Measurements from ENCODE around the gene CDH23. TPM values are rescaled to one million over a fixed set of nuclear protein-coding genes. Genes with fewer than 3 reads are reported as not detected.

CDH23 gene
- polyA plus RNA-seq, 5 donors: 2.3 to 3.6 (median 3.1) TPM

DNA sequence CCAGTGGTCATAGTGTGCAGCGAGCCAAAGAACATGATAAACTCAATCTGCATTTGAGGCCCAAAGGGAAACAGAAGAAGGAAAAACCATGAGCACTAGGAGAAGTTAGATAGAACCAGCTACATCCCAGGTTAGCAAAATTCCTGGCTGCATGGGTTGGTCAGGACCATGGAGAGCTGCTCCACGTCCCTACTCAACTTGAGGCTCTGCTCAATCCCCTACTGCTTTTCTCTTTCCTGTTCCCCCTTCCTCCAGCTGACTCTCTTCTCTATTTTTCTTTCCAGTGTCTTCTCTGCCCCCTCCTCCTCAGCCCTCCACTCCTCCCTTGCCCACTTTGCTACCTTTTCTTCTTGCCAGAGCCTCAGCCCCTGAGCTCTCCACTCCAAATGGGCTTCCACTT, 398.5 kb downstream of the CDH23 start:
- DNase-seq: no peak

DNA sequence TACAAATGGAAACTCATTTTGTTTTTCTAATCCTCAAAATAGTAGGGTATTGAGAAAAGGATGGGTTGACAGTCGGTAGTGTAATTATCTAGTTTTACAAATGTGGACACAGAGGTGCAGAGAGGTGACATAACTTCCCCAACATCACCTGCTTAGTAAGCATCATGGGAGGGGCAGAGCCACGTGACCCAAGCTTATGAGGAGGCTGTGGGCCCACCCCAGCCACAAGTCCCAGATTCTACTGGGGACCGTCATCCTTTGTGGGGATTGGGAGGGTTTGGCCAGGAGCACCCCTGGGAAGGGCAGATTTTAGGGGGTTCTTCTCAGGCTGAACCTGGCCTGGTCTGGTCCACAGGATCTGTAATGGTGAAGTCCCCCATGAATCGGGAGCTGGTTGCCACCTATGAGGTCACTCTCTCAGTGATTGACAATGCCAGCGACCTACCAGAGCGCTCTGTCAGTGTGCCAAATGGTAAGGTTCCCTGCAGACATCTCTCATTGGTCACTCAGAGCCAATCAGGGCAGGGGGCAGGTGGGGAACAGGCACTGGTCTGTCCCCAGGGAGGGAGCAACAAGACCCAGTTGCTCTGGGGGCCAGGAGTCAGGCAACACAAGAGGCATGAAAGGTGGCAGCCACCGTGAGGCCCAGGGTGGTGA, 400.2 kb downstream of the CDH23 start:
- DNase-seq: no peak

DNA sequence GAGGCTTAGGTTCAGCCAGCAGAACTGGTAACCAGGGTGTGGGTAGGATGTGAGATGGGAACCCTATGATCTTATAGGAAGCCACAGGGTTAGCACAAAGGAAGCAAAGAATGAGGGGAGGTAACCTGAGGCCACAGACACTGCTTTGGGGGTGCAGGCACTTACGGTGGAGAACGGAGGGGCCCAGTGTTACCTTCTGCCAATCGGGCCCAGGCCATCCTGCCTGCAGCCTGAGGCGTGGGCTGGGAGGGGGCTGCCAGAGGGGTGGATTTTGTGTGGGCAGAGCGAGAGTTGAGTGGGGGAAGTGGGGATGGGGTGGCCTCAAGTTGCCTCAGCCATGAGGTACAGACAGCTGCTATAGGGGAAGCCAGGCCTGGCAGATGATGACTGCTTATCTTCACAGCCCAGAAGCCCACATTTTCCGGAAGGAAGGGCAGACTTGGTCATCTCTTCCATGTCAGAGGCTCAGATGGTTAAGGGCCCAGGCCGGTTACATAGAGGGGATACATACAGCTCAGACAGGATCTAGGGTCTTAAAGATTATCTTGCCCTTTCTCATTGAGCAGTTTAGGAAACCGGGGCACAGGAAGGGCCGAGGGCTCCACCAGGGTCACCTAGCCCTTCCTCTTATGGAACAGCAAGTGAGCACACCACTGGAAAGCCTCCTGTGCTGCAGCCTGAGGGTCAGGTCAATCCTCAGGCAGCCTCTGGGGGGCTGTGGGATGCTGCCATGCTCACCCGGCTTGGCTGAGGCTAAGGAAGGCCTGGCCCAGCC, 401.0 kb downstream of the CDH23 start:
- DNase-seq: no peak

DNA sequence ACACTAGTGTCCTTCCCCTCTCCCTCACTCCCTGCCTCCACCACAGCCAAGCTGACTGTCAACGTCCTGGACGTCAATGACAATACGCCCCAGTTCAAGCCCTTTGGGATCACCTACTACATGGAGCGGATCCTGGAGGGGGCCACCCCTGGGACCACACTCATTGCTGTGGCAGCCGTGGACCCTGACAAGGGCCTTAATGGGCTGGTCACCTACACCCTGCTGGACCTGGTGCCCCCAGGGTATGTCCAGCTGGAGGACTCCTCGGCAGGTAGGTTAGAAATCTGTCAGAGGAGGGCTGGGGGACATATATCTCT, 401.5 kb downstream of the CDH23 start:
- DNase-seq: no peak

DNA sequence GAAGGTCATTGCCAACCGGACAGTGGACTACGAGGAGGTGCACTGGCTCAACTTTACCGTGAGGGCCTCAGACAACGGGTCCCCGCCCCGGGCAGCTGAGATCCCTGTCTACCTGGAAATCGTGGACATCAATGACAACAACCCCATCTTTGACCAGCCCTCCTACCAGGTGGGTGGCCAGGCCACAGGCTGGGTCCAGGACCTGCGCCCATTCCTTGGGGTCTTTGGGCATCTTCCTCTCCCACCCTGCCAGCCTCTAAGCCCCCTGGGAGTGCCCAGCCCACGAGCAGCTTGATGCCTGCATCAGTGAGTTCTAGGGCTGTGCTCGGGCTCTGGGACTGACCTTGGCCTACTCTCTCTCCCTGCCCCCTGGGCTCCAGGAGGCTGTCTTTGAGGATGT, 402.4 kb downstream of the CDH23 start:
- no peak for DNase-seq

DNA sequence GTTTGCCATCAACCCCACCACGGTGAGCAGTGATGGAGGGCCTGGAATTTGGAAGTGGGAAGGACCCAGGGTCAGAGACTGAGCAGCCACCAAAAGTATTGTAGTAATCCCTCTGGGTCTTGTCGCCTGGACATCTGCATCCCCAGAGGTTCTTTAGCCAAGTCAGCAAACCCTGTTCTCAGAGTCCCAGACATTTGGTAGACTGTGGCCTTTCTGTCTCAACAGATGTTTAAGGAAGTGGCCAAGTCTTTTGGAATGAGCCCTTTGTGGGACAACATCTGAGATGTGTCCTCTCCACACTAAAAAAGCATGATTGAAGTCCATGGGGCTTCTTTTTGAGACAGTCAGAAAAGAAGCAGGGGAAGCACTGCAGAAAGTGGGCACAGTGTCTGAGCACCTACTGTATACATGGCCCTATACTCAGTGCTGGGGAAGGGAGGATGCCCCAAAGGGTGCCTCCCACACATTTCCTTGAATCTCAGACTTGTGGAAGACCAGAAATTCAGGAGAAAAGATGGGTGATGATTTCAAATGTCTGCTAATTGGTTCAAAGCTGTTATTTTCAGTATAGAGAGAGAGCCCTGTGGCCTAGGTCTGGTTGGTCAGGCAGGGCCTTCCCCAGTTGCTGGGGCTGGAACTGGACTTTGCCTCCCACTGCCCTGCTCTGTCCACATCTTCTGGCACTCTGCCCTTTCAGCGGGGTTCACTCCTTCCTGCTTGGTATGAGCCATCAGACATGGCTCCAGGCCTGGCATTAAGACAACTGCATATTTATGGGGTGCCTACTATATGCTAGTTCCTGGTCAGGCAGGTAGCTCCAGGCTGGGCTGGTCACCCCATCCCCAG, 403.1 kb downstream of the CDH23 start:
- DNase-seq: no peak

DNA sequence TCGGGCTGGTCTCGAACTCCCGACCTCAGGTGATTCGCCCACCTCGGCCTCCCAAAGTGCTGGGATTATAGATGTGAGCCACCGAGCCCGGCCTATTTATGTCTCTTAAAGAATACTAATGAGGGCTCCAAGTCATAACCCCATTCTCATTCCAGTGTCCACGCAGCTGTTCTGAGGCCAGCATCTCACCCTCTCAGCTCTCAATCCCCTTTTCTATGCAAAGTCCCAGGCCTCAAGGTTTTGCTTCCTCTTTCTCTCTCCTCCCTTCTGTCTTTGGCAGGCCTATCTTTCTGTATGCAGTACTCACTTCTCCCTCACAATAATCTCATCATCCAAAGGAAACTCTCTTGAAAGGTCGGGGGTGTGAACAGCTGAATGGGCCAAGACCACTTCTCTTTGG, 404.6 kb downstream of the CDH23 start:
- no peak for DNase-seq

DNA sequence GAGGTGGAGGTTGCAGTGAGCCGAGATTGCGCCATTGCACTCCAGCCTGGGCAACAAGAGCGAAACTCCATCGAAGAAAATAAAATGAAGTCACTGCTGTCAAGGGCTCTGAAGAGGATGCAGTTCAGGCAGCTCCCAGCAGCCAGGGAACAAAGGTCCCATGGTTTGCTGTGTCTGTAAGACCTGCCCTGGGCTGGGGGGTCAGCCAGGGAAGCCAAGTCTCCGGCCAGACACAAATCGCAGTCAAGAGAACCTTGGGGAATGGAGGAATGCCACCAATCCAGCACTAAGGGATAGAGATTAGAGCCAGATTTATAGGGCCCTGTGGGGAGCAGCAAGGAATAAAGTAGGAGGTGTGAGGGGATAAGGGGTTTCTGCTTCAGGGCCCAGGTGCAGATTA, 405.5 kb downstream of the CDH23 start:
- no peak for DNase-seq

DNA sequence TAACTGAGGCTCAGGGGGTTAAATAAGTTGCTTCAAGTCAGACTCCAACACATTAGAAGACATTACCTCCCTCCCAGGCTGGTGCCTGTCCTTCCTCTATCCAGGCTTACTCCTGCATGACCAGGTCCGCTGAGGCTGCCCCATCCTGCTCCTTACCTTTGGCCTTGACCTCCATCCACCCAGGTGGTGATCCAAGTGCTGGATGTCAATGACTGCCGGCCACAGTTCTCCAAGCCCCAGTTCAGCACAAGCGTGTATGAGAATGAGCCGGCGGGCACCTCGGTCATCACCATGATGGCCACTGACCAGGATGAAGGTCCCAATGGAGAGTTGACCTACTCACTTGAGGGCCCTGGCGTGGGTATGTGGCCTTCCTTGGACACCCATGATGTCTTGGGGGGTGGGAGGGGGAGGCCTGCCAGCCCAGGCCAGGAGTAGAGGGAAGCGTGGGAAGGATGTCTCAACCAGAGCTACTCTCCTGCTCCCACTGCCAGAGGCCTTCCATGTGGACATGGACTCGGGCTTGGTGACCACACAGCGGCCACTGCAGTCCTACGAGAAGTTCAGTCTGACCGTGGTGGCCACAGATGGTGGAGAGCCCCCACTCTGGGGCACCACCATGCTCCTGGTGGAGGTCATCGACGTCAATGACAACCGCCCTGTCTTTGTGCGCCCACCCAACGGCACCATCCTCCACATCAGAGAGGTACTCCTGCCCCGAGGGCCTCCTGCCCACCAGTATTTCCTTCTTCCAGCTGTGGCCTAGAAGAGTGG, 406.2 kb downstream of the CDH23 start:
- DNase-seq: no peak

DNA sequence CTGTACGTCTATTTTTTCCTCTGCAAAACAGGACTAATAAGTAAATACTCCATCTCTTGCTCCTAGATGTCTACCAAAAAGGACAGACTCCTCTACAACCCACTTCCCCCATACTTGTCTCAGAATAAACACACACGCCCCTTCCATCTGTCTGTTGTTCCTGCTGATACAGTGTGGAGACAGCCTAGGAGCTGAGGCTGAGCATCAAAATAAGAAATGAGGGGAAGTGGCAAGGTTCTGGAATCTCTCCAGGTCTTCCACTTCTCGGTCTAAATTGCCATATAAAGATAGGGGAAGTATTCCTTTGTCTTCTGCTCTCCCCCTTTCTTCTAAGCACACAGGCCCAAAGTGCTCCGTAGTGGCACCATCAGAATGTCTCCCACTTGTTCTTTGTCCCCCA, 407.4 kb downstream of the CDH23 start:
- no peak for DNase-seq

DNA sequence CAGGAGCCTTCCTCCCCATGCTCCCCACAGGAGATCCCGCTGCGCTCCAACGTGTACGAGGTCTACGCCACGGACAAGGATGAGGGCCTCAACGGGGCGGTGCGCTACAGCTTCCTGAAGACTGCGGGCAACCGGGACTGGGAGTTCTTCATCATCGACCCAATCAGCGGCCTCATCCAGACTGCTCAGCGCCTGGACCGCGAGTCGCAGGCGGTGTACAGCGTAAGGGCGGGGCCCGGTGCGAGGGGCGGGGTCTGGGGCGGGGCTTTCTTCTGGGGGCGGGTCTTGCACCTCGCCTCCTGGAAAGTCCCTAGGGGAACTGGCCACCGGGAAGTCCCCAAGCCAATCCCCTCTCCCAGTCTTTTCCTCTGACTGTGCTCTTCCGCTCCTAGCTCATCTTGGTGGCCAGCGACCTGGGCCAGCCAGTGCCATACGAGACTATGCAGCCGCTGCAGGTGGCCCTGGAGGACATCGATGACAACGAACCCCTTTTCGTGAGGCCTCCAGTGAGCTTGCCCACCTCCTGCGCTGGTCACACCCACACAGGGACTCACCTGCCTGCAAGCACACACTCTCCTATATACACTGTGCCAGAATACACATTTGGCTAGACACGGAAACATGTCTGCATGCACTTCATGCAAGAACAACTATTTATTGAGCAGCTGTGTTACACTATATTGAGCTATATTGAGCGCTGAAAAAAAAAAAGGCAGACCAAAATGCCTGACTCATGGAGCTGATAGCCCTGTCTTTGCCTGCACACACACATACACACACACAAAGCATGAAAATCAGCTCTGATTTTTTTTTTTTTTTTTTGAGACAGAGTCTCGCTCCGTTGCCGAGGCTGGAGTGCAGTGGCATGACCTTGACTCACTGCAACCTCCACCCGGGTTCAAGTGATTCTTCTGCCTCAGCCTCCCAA, 409.3 kb downstream of the CDH23 start:
- no peak for DNase-seq

DNA sequence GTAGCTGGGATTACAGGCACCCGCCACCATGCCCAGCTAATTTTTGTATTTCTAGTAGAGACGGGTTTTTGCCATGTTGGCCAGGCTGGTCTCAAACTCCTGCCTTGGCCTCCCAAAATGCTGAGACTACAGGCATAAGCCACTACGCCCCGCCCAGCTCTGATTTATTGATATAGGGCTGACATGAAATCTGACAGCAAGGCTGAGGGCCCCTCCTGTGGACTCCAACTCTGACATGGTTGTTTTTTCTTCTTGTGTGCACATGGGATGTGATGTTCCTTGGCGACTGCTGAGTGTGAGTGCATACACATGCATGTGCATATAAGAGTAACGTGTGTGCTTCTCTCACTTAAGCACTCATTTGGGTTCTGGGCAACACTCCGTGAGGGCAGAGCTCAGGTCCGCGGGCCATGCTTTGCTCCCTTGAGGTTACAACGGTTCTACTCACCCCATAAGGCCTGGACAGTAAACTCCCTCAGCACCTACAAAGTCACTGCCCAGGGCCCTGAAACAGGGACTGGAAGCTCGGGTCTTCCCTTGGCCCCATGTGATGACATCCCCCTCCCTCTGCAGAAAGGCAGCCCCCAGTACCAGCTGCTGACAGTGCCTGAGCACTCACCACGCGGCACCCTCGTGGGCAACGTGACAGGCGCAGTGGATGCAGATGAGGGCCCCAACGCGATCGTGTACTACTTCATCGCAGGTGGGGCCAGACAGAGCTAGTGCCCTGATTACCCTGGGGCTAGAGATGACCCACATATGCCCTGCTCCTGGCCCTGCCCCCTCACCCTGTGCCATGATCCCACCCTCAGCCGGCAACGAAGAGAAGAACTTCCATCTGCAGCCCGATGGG, 410.2 kb downstream of the CDH23 start:
- DNase-seq: no peak

DNA sequence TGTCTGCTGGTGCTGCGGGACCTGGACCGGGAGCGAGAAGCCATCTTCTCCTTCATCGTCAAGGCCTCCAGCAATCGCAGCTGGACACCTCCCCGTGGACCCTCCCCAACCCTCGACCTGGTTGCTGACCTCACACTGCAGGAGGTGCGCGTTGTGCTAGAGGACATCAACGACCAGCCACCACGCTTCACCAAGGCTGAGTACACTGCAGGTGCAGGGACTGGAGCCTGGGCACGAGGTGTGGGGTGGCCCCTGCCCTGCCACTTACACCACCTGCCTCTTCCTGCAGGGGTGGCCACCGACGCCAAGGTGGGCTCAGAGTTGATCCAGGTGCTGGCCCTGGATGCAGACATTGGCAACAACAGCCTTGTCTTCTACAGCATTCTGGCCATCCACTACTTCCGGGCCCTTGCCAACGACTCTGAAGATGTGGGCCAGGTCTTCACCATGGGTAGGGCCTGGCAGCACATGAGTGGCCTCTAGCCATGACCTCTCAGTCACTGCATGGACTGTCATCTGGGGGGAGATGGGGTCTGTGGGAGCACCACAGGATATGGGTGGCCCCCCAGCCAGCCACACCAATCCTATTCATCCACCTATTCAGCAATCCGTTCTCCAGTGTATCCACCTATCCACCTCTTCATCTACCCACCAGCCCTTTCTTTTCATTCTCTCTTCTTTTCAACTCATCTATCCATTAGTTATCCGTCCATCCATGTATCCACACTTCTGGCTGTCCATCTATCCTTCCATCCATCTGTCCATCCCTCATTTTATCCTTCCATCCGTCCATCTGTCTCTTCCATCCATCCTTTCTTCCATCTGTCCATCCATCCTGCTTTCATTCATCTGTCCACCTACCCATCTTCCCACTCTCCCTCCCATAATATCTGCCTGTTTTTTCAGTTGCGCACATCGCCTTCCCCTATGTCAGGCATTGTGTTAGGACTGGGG, 411.1 kb downstream of the CDH23 start:
- no peak for DNase-seq

DNA sequence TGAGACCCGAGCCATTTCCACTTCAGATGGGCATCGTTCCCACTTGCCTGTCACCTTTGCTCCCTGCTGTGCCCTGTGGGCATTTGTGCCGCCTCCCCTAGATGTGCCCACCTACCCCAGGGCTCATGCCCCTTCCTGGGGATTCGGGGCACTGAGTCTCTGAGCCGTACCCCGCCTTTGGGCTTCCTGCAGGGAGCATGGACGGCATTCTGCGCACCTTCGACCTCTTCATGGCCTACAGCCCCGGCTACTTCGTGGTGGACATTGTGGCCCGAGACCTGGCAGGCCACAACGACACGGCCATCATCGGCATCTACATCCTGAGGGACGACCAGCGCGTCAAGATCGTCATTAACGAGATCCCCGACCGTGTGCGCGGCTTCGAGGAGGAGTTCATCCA, 412.9 kb downstream of the CDH23 start:
- no peak for DNase-seq

DNA sequence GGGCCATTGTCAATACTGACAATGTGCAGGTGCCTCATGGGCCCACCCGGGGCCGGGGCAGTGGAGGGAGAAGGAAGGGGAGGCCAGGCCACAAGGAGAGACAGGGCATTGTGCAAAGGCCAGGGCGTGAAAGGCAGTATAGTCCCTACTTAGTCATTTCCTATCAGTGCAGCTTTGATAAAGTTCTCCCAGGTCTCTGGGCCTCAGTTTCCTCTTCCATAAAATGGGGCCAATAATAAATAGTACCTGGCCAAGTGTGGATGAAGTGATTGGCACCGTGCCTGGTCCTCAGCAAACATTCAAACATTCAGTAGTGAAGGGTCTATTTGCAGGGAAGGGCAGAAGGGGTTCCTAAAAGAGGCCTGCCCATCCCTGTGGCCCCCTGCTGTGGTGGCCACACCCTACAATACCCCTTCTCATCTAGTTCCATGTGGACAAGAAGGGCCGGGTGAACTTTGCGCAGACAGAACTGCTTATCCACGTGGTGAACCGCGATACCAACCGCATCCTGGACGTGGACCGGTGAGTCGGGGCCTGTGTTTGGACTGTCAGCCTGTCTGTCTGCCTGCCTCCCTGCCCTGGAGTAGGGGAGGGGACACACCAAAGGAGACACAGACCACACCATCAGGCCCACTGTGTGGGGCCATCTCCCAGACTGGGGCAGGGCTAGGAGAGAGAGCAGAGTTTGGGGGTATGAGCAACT, 413.5 kb downstream of the CDH23 start:
- no peak for DNase-seq

DNA sequence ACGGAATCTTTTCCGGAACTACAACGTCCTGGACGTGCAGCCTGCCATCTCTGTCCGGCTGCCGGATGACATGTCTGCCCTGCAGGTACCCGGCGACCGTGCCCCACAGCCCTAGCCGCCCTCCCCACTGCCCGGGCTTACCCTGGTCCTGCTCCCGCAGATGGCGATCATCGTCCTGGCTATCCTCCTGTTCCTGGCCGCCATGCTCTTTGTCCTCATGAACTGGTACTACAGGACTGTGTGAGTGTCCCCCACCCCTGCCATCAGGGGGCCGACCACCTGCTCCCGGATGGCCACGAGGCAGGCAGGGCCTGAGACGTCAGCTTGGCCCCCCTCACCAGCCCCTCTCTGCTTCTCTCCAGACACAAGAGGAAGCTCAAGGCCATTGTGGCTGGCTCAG, 414.6 kb downstream of the CDH23 start:
- DNase-seq: no peak

DNA sequence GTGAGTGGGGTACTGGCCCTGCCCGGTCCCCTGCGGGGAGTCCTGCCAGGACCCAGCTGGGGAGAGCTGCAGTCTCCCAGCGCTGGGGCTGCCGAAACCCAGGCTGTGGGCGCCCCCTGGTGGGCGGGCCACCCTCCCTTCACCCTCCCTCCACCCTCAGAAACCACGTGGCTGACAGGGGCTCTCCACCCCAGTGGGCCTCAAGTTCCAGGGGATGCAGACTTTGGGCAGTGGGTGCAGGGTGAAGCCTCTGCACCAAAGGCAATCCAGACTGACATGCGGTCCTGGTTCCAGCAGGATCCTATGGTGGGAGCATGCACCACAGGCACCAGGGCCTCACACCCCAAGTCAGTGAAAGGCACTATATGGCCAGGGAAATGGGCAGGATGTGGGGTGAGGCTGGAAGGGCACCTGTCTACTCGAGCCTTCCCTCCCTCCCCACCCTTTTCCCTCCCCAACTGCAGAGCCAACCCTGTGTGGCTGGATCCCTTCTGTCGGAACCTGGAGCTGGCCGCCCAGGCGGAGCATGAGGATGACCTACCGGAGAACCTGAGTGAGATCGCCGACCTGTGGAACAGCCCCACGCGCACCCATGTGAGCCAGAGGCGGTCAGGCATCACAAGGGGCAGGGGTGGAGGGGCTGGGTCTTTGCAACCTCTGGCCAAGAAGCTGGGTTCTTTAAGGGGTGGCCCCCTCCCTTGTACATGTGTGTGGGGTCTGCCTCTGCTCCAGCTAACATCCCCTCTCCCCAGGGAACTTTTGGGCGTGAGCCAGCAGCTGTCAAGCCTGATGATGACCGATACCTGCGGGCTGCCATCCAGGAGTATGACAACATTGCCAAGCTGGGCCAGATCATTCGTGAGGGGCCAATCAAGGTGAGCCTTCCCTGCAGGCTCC, 415.5 kb downstream of the CDH23 start:
- DNase-seq: peak; percentile 40 to 51
